ENCODE measurements around the gene AFF2. TPM values are rescaled to one million over a fixed set of nuclear protein-coding genes. Genes with fewer than 3 reads are reported as not detected.
"Not testable (repeated sequence)": the region's sequence is repeated elsewhere in the genome, so short reads cannot be mapped to it uniquely, and the experiment has no call there.

AFF2 gene
- total RNA-seq, 4 donors from 2014 or later: 0.05 to 1.0 (median 0.23) TPM

- in situ Hi-C loops (cut with MboI; ENCODE audit: low sequenced_read_pairs in 4 of 4): no loop called here
- Histone ChIP-seq H3K4me1 (no peaks in the 10 kb centered on the region), H3K9me3 (no peaks in the 10 kb centered on the region), H3K4me3 (no peak overlapping the region), H3K27me3 (no peaks in the 10 kb centered on the region), H3K27ac (no peak overlapping the region), H3K36me3 (no peaks in the 10 kb centered on the region)
- intact Hi-C loops (cut with DNase I; ENCODE audit: low total_unique reads): no loop called here
- ATAC-seq (no peak), DNase-seq (no peak)
- TF ChIP-seq POLR2A (IDR thresholded peaks at IDR 0.05): no peak
- no peak for TF ChIP-seq CTCF (IDR thresholded peaks at IDR 0.05 in 4 of 5, conservative IDR thresholded peaks at IDR 0.05 in 1 of 5)
These were observed 402.8 kb downstream of the AFF2 start for GRCh38 chrX:148903176-148903575.

- ATAC-seq (no peak), DNase-seq (no peak)
- no peaks in the 10 kb centered on the region for H3K27me3 ChIP-seq
- in situ Hi-C loops (cut with MboI; ENCODE audit: low sequenced_read_pairs in 4 of 4) (no loop called here), intact Hi-C loops (cut with DNase I; ENCODE audit: low total_unique reads) (no loop called here)
- no peak overlapping the region for H3K27ac ChIP-seq
- H3K4me1 ChIP-seq: no peaks in the 10 kb centered on the region
- no peaks in the 10 kb centered on the region for H3K36me3 ChIP-seq
- TF ChIP-seq CTCF (IDR thresholded peaks at IDR 0.05 in 4 of 5, conservative IDR thresholded peaks at IDR 0.05 in 1 of 5) (no peak), POLR2A (IDR thresholded peaks at IDR 0.05) (no peak)
- H3K4me3 ChIP-seq: no peak overlapping the region
- no peaks in the 10 kb centered on the region for H3K9me3 ChIP-seq
These were observed 404.1 kb downstream of the AFF2 start for GRCh38 chrX:148904421-148905111.

- in situ Hi-C loops (cut with MboI; ENCODE audit: low sequenced_read_pairs in 4 of 4) (no loop called here), intact Hi-C loops (cut with DNase I; ENCODE audit: low total_unique reads) (no loop called here)
- Histone ChIP-seq H3K27ac (no peak overlapping the region), H3K4me3 (no peak overlapping the region), H3K9me3 (no peaks in the 10 kb centered on the region), H3K4me1 (no peaks in the 10 kb centered on the region), H3K27me3 (no peaks in the 10 kb centered on the region), H3K36me3 (no peaks in the 10 kb centered on the region)
- no peak for DNase-seq
- no peak for ATAC-seq
- TF ChIP-seq POLR2A (IDR thresholded peaks at IDR 0.05): no peak
These were observed 405.0 kb downstream of the AFF2 start for GRCh38 chrX:148905400-148905799.

- in situ Hi-C loops (cut with MboI; ENCODE audit: low sequenced_read_pairs in 4 of 4); H3K4me1 ChIP-seq; intact Hi-C loops (cut with DNase I; ENCODE audit: low total_unique reads); H3K9me3 ChIP-seq; ATAC-seq; H3K27me3 ChIP-seq; H3K4me3 ChIP-seq; H3K27ac ChIP-seq; H3K36me3 ChIP-seq; DNase-seq: not testable (repeated sequence)
These were observed 406.2 kb downstream of the AFF2 start for GRCh38 chrX:148906628-148907027.

GRCh38 chrX:148909758-148910157 lies 409.3 kb downstream of the AFF2 start:
- DNase-seq (no peak), ATAC-seq (no peak)
- Histone ChIP-seq H3K27me3 (no peaks in the 10 kb centered on the region), H3K4me3 (no peak overlapping the region), H3K9me3 (no peaks in the 10 kb centered on the region), H3K4me1 (no peaks in the 10 kb centered on the region), H3K27ac (no peak overlapping the region), H3K36me3 (no peaks in the 10 kb centered on the region)
- in situ Hi-C loops (cut with MboI; ENCODE audit: low sequenced_read_pairs in 4 of 4) (no loop called here), intact Hi-C loops (cut with DNase I; ENCODE audit: low total_unique reads) (no loop called here)
- TF ChIP-seq POLR2A (IDR thresholded peaks at IDR 0.05) (no peak), CTCF (IDR thresholded peaks at IDR 0.05 in 4 of 5, conservative IDR thresholded peaks at IDR 0.05 in 1 of 5) (no peak)

- DNase-seq (no peak), ATAC-seq (no peak)
- no peaks in the 10 kb centered on the region for H3K27me3 ChIP-seq
- in situ Hi-C loops (cut with MboI; ENCODE audit: low sequenced_read_pairs in 4 of 4): no loop called here
- no peak overlapping the region for H3K27ac ChIP-seq
- no peak for TF ChIP-seq POLR2A (IDR thresholded peaks at IDR 0.05)
- TF ChIP-seq CTCF (IDR thresholded peaks at IDR 0.05 in 4 of 5, conservative IDR thresholded peaks at IDR 0.05 in 1 of 5): no peak
- H3K9me3 ChIP-seq: no peaks in the 10 kb centered on the region
- H3K4me3 ChIP-seq: no peak overlapping the region
- no peaks in the 10 kb centered on the region for H3K36me3 ChIP-seq
- intact Hi-C loops (cut with DNase I; ENCODE audit: low total_unique reads): no loop called here
- no peaks in the 10 kb centered on the region for H3K4me1 ChIP-seq
These were observed 413.6 kb downstream of the AFF2 start for GRCh38 chrX:148913971-148914370.
